Measurements from ENCODE around the gene AHRR.

Gene AHRR

GRCh38 chr5:415928-416635 lies 94.6 kb downstream of the AHRR start:
- DNase-seq (ENCODE audit: low read depth): no peak

GRCh38 chr5:416636-416960 lies 95.1 kb downstream of the AHRR start:
- DNase-seq (ENCODE audit: low read depth): no peak

- no peak for DNase-seq (ENCODE audit: low read depth)
These were observed 96.0 kb downstream of the AHRR start for GRCh38 chr5:417301-418161.

- DNase-seq (ENCODE audit: low read depth): no peak
These were observed 96.9 kb downstream of the AHRR start for GRCh38 chr5:418162-419121.

- DNase-seq (ENCODE audit: low read depth): no peak
These were observed 98.5 kb downstream of the AHRR start for GRCh38 chr5:419970-420369.

GRCh38 chr5:420632-421286 lies 99.2 kb downstream of the AHRR start:
- DNase-seq (ENCODE audit: low read depth): no peak

GRCh38 chr5:421287-421880 lies 99.9 kb downstream of the AHRR start:
- no peak for DNase-seq (ENCODE audit: low read depth)

- no peak for DNase-seq (ENCODE audit: low read depth)
These were observed 100.4 kb downstream of the AHRR start for GRCh38 chr5:421901-422300.

- DNase-seq (ENCODE audit: low read depth): no peak
These were observed 101.1 kb downstream of the AHRR start for GRCh38 chr5:422323-423232.

- DNase-seq (ENCODE audit: low read depth): no peak
These were observed 101.7 kb downstream of the AHRR start for GRCh38 chr5:423233-423565.

GRCh38 chr5:423626-424261 lies 102.2 kb downstream of the AHRR start:
- DNase-seq (ENCODE audit: low read depth): no peak

- DNase-seq (ENCODE audit: low read depth): no peak
These were observed 103.0 kb downstream of the AHRR start for GRCh38 chr5:424301-425110.

- no peak for DNase-seq (ENCODE audit: low read depth)
These were observed 104.2 kb downstream of the AHRR start for GRCh38 chr5:425714-426113.

- DNase-seq (ENCODE audit: low read depth): no peak
These were observed 105.0 kb downstream of the AHRR start for GRCh38 chr5:426392-426976.

- DNase-seq (ENCODE audit: low read depth): no peak
These were observed 106.0 kb downstream of the AHRR start for GRCh38 chr5:427415-428087.

- no peak for DNase-seq (ENCODE audit: low read depth)
These were observed 106.7 kb downstream of the AHRR start for GRCh38 chr5:428219-428618.

- DNase-seq (ENCODE audit: low read depth): no peak
These were observed 107.4 kb downstream of the AHRR start for GRCh38 chr5:428754-429452.

Measured in iris pigment epithelial cell (primary cell).